22Rv1 (cell line): Measurements from ENCODE around the gene OVCA2.
A peak's percentile ranks its signal among the peaks of the same experiment; 100 is the strongest.

Experiments used
- H3K27ac ChIP-seq: fragments of 450-650 bp; 2 replicates; pipeline ENCODE4 v1.5.1; 2017
- ZFX ChIP-seq: fragments of 450-650 bp; IDR thresholded peaks from 2 replicates; pipeline ENCODE4 v1.6.1; 2017; ENCODE audit warnings: antibody characterized with exemption, borderline replicate concordance
- TF ChIP-seq, protein P1 (sequence below): fragments of 450-650 bp; IDR thresholded peaks from 2 replicates; pipeline ENCODE4 v1.5.1; 2017; ENCODE audit warnings: mild to moderate bottlenecking

OVCA2 gene

DNA sequence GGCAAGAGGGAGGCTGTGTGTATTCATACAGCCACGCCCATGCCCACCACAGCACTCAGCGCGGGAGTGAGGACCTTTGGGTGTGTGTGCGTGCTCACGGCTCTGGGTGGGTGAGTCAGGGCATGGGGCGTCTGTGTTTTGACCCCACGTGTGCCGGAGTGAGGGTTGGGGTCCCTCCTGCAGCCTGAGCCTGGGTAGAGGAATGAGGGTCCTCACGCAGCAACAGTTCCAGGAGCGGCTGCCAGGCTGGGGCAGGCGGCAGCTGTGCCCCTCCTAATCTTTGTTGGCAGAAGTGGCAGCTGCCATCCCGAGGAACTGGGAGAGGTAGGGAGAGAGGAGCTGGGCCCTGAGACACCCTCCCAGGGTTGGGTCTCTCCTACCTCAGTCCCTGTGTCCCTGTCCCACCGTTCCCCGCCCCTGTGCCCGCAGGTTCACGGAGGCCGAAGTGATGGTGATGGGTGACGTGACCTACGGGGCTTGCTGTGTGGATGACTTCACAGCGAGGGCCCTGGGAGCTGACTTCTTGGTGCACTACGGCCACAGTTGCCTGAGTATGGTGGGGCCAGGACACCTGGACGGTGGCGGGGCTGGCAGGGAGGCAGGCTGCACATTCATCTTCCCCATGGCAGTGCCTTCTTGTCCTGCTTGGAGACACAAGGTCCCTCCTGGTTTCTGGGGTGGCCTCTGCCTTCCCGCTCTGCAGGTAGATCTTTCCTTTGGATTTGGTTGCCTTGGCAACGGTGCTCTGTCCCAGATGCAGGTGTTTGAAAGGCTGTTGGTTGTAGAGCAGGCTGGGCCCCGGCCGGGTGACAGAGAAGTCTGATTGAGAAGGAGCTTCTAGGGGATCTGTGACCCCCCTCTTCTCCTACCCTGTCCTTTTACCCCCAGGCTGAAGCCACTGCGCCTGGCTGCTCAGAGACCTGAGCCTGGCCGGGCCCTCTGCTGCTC lies 6.0 kb upstream of the OVCA2 start:
- H3K27ac ChIP-seq = no peak overlapping the region
- no peak for TF ChIP-seq ZFX
- TF ChIP-seq, protein P1, sequence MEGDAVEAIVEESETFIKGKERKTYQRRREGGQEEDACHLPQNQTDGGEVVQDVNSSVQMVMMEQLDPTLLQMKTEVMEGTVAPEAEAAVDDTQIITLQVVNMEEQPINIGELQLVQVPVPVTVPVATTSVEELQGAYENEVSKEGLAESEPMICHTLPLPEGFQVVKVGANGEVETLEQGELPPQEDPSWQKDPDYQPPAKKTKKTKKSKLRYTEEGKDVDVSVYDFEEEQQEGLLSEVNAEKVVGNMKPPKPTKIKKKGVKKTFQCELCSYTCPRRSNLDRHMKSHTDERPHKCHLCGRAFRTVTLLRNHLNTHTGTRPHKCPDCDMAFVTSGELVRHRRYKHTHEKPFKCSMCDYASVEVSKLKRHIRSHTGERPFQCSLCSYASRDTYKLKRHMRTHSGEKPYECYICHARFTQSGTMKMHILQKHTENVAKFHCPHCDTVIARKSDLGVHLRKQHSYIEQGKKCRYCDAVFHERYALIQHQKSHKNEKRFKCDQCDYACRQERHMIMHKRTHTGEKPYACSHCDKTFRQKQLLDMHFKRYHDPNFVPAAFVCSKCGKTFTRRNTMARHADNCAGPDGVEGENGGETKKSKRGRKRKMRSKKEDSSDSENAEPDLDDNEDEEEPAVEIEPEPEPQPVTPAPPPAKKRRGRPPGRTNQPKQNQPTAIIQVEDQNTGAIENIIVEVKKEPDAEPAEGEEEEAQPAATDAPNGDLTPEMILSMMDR = no peak

DNA sequence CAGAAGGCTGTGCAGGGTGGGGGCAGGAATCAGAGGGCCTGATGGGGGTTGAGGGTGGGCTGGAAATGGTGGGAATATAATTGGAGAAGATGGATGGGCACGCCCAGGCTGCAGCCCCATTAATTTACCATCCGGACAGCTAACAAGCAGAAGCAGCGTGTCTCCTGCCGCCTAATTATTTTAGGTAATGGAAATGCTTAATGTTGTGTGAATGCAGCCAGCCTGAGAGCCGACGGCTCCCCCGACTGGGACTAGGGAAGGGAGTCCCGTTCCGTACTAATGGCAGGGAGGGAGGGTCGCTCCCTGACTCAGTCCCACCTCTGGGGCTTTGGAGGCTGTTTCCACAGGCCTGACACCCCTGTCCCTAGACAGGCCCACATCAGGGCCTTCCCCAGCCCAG lies 4.7 kb upstream of the OVCA2 start:
- no peak overlapping the region for H3K27ac ChIP-seq
- TF ChIP-seq, protein P1 = no peak
- TF ChIP-seq ZFX = no peak

DNA sequence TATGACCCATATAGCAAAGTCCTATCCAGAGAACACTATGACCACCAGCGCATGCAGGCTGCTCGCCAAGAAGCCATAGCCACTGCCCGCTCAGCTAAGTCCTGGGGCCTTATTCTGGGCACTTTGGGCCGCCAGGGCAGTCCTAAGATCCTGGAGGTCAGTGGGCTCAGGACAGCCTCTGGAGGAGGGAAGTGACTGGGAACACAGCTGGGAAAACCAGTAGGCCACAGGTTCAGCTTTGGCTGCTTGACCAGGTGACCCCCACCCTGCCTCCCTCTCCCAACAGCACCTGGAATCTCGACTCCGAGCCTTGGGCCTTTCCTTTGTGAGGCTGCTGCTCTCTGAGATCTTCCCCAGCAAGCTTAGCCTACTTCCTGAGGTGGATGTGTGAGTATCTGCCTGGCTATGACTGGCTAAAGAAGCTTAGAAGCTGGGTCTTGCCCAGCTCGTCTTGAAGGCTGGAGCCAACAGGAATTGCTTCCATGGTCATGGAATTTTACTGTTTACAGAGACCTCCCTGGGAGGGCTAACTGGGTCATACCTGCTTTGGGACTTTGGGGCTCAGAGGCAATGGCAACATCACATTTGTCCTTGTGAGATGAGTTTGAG lies 1.5 kb upstream of the OVCA2 start:
- TF ChIP-seq ZFX = no peak
- TF ChIP-seq, protein P1 = no peak
- H3K27ac ChIP-seq = peak overlapping the region; percentile 89

DNA sequence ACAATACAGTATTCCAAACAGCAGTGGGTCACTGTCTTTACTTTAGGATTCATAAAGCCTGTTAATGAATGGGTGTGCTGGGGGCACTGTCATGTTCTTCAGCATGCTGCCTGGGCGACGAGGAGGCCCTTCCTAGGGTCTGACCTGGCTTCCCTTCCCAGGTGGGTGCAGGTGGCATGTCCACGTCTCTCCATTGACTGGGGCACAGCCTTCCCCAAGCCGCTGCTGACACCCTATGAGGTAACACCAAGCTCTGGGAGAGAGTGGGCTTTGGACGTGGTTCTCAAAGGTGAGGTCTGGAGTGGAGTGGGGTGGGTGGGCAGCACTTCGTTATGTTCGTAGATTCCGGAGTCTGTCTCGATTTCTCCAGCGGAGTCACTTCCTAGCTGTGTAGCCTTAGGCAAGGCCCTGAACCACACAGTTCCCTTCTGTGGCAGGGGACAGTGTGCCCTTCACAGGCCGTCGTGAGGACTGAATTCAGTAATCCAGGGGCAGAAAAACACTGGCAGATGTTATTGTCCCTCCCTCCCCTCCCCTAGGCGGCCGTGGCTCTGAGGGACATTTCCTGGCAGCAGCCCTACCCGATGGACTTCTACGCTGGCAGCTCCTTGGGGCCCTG lies 771 bp upstream of the OVCA2 start:
- H3K27ac ChIP-seq = peak overlapping the region; percentile 89

DNA sequence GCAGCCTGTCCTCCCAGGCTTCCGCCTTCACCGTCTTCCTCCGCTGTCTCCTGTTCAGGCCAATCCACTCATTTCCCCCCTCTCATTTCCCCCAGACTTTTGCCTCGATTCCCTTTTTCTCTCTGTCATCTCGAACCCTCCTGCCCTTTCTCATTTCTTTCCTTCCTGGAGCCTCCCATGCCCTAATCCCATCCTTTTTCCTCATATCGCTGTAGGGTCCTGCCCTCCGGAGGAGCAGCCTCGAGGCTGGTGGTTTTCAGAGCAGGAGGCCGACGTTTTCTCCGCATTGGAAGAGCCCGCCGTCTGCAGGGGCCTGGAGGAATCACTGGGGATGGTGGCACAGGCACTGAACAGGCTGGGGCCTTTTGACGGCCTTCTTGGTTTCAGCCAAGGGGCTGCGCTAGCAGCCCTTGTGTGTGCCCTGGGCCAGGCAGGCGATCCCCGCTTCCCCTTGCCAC lies 597 bp downstream of the OVCA2 start:
- peak overlapping the region; percentile 89 for H3K27ac ChIP-seq
- TF ChIP-seq, protein P1 = no peak
- TF ChIP-seq ZFX = no peak

More for the DNA sequence above, 771 bp upstream of the OVCA2 start:
- no peak for TF ChIP-seq ZFX
- TF ChIP-seq, protein P1 = no peak

DNA sequence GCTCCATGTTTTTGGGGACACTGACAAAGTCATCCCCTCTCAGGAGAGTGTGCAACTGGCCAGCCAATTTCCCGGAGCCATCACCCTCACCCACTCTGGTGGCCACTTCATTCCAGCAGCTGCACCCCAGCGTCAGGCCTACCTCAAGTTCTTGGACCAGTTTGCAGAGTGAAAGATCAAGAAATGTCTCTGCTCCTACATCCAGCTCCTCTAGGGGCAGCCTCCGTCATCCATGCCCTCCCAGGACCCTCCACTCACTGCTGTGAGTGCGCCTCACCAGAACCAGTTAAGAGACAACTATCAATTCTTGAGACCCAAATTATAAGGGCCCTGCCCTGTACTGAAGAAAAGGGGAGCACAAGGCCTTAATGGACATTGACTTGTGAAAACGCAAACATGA lies 1.1 kb downstream of the OVCA2 start:
- TF ChIP-seq, protein P1 = no peak
- TF ChIP-seq ZFX = no peak
- H3K27ac ChIP-seq = peak overlapping the region; percentile 89
